ENCODE results near the gene NECTIN4. TPM values are rescaled to one million over a fixed set of nuclear protein-coding genes. Genes with fewer than 3 reads are reported as not detected.

Gene NECTIN4
- total RNA-seq, 1 experiment from 2014 or later, result 0.20 TPM

GRCh38 chr1:161044908-161045735 is 44.2 kb downstream of the NECTIN4 start:
- Histone ChIP-seq H3K36me3 (ENCODE audit: control insufficient read depth, insufficient read depth, low read length) (peaks cover 9% of the 10 kb centered on the region), H3K4me1 (peaks cover 6% of the 10 kb centered on the region), H3K27me3 (replicated peaks; ENCODE audit: control insufficient read depth, insufficient read depth, low read length) (no peaks in the 10 kb centered on the region), H3K9me3 (peaks cover 12% of the 10 kb centered on the region; the same call in 1 of the 2 replicates), H3K4me3 (ENCODE audit: low read depth, low read length) (peak overlapping the region; percentile 76)
- ChIA-PET CTCF (interaction anchor here (0.5 to 2.6 kb wide), 9 partner anchors 10 to 53 kb away, joined by 3 to 14 read pairs (median 4); partner anchors contain the start of gene F11R), POLR2A (interaction anchor here (0.6 to 3.7 kb wide), 7 partner anchors 10 to 87 kb away, joined by 4 to 84 read pairs (median 6); partner anchors contain the start of genes DEDD, F11R, NIT1 and PFDN2)
- intact Hi-C loops (cut with micrococcal nuclease; ENCODE audit: unreplicated experiment), result loop anchor here (1.0 kb wide), 3 partner anchors 24 to 53 kb away; partner anchors contain the start of genes F11R and KLHDC9
- Mint-ChIP-seq H3K4me3 (ENCODE audit: unreplicated experiment) (peak overlapping the region; percentile 90), H3K4me1 (ENCODE audit: low read depth, unreplicated experiment) (no peaks in the 10 kb centered on the region), H3K9me3 (ENCODE audit: unreplicated experiment) (peaks cover 13% of the 10 kb centered on the region), H3K27me3 (ENCODE audit: insufficient read depth, unreplicated experiment) (no peaks in the 10 kb centered on the region), H3K36me3 (ENCODE audit: insufficient read depth, unreplicated experiment) (peaks cover 34% of the 10 kb centered on the region), H3K27ac (ENCODE audit: unreplicated experiment) (peak overlapping the region; percentile 95)
- BruUV-seq (replicated peaks), result TSS peak; percentile 83
- peak; percentile 63 to 65 for DNase-seq
- TF ChIP-seq, protein P1, sequence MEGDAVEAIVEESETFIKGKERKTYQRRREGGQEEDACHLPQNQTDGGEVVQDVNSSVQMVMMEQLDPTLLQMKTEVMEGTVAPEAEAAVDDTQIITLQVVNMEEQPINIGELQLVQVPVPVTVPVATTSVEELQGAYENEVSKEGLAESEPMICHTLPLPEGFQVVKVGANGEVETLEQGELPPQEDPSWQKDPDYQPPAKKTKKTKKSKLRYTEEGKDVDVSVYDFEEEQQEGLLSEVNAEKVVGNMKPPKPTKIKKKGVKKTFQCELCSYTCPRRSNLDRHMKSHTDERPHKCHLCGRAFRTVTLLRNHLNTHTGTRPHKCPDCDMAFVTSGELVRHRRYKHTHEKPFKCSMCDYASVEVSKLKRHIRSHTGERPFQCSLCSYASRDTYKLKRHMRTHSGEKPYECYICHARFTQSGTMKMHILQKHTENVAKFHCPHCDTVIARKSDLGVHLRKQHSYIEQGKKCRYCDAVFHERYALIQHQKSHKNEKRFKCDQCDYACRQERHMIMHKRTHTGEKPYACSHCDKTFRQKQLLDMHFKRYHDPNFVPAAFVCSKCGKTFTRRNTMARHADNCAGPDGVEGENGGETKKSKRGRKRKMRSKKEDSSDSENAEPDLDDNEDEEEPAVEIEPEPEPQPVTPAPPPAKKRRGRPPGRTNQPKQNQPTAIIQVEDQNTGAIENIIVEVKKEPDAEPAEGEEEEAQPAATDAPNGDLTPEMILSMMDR (IDR thresholded peaks at IDR 0.05; ENCODE audit: insufficient read depth in 1 of 2, low read depth in 1 of 2, low read length in 1 of 2, severe bottlenecking in 1 of 2, unreplicated experiment in 1 of 2), result no peak

- no peaks in the 10 kb centered on the region for H3K27me3 ChIP-seq (replicated peaks; ENCODE audit: control insufficient read depth, insufficient read depth, low read length)
- peaks cover 11% of the 10 kb centered on the region for H3K36me3 ChIP-seq (ENCODE audit: control insufficient read depth, insufficient read depth, low read length)
- no peak for DNase-seq
- TF ChIP-seq, protein P1 (IDR thresholded peaks at IDR 0.05; ENCODE audit: insufficient read depth in 1 of 2, low read depth in 1 of 2, low read length in 1 of 2, severe bottlenecking in 1 of 2, unreplicated experiment in 1 of 2), result no peak
- peak overlapping the region; percentile 95 for H3K27ac Mint-ChIP-seq (ENCODE audit: unreplicated experiment)
- peak overlapping the region; percentile 90 for H3K4me3 Mint-ChIP-seq (ENCODE audit: unreplicated experiment)
- H3K36me3 Mint-ChIP-seq (ENCODE audit: insufficient read depth, unreplicated experiment), result peaks cover 39% of the 10 kb centered on the region
- H3K4me1 ChIP-seq, result peaks cover 6% of the 10 kb centered on the region
- ChIA-PET CTCF (interaction anchor here (0.6 to 2.6 kb wide), 5 partner anchors 16 to 53 kb away, joined by 3 to 14 read pairs (median 8); partner anchors contain the start of gene F11R), POLR2A (interaction anchor here (3.7 kb wide), 1 partner anchor 23 kb away, joined by 84 read pairs; the partner anchor contains the start of gene F11R)
- intact Hi-C loops (cut with micrococcal nuclease; ENCODE audit: unreplicated experiment), result no loop called here
- no peaks in the 10 kb centered on the region for H3K27me3 Mint-ChIP-seq (ENCODE audit: insufficient read depth, unreplicated experiment)
- H3K9me3 ChIP-seq, result peaks cover 10% of the 10 kb centered on the region; the same call in 1 of the 2 replicates
- H3K9me3 Mint-ChIP-seq (ENCODE audit: unreplicated experiment), result peaks cover 13% of the 10 kb centered on the region
- H3K4me3 ChIP-seq (ENCODE audit: low read depth, low read length), result peak overlapping the region; percentile 76
- no TSS peak for BruUV-seq (replicated peaks)
- no peaks in the 10 kb centered on the region for H3K4me1 Mint-ChIP-seq (ENCODE audit: low read depth, unreplicated experiment)
Measured at GRCh38 chr1:161044535-161044907, 44.8 kb downstream of the NECTIN4 start.

GRCh38 chr1:161039546-161039945 is 49.8 kb downstream of the NECTIN4 start:
- H3K27me3 Mint-ChIP-seq (ENCODE audit: insufficient read depth, unreplicated experiment), result no peaks in the 10 kb centered on the region
- intact Hi-C loops (cut with micrococcal nuclease; ENCODE audit: unreplicated experiment), result no loop called here
- POLR2A ChIA-PET, result no interaction called here
- H3K4me1 Mint-ChIP-seq (ENCODE audit: low read depth, unreplicated experiment), result no peaks in the 10 kb centered on the region
- TF ChIP-seq, protein P1 (IDR thresholded peaks at IDR 0.05; ENCODE audit: insufficient read depth in 1 of 2, low read depth in 1 of 2, low read length in 1 of 2, severe bottlenecking in 1 of 2, unreplicated experiment in 1 of 2), result no peak
- peak overlapping the region; percentile 87 for H3K27ac Mint-ChIP-seq (ENCODE audit: unreplicated experiment)
- H3K36me3 Mint-ChIP-seq (ENCODE audit: insufficient read depth, unreplicated experiment), result peaks cover 37% of the 10 kb centered on the region
- DNase-seq, result no peak
- peaks cover 7% of the 10 kb centered on the region; the same call in 1 of the 2 replicates for H3K4me1 ChIP-seq
- no peaks in the 10 kb centered on the region for H3K9me3 ChIP-seq
- H3K36me3 ChIP-seq (ENCODE audit: control insufficient read depth, insufficient read depth, low read length), result peaks cover 12% of the 10 kb centered on the region
- BruUV-seq (replicated peaks), result no TSS peak
- no peak overlapping the region for H3K4me3 ChIP-seq (ENCODE audit: low read depth, low read length)
- no peaks in the 10 kb centered on the region for H3K27me3 ChIP-seq (replicated peaks; ENCODE audit: control insufficient read depth, insufficient read depth, low read length)
- CTCF ChIA-PET, result interaction anchor here (0.6 to 1.4 kb wide), 2 partner anchors 18 to 48 kb away, joined by 3 to 4 read pairs; no protein-coding TSS in a partner anchor
- no peaks in the 10 kb centered on the region for H3K9me3 Mint-ChIP-seq (ENCODE audit: unreplicated experiment)
- peak overlapping the region; percentile 94 for H3K4me3 Mint-ChIP-seq (ENCODE audit: unreplicated experiment)

Data from Caco-2 (cell line).